Loucy (cell line): Measurements from ENCODE around the gene INHA.

Experiments
- EZH2phosphoT487 ChIP-seq: fragments of 200-600 bp; IDR thresholded peaks from 2 replicates; pipeline ENCODE4 v1.6.1; 2018; ENCODE audit warnings: antibody characterized with exemption, mild to moderate bottlenecking, moderate library complexity, borderline replicate concordance
- TF ChIP-seq, protein P1 (sequence below): fragments of 200-600 bp; sonication (generic); conservative IDR thresholded peaks from 2 replicates; pipeline ENCODE4 v1.5.1; 2014; ENCODE audit warnings: mild to moderate bottlenecking, antibody characterized with exemption, low read length

DNA sequence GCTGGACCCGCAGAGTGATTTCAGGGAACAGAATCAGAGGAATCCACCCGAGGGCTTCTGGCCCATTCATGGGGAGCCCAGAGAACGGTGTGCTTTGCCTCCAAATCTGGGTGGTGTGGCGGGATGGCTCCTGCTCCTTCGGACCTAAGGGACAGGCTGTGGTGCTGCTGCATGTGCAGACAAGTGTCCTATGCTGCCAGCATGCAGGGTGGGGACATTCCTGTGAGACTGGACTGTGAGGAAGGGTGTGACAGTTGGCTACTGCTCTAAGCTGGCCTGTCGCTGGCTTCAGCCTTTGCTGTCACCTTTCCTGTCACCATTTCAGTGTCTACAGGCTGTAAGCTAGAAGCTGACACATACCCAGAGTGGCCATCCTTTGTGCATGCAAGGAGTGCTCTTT, 52.5 kb downstream of the INHA start:
- TF ChIP-seq, protein P1, sequence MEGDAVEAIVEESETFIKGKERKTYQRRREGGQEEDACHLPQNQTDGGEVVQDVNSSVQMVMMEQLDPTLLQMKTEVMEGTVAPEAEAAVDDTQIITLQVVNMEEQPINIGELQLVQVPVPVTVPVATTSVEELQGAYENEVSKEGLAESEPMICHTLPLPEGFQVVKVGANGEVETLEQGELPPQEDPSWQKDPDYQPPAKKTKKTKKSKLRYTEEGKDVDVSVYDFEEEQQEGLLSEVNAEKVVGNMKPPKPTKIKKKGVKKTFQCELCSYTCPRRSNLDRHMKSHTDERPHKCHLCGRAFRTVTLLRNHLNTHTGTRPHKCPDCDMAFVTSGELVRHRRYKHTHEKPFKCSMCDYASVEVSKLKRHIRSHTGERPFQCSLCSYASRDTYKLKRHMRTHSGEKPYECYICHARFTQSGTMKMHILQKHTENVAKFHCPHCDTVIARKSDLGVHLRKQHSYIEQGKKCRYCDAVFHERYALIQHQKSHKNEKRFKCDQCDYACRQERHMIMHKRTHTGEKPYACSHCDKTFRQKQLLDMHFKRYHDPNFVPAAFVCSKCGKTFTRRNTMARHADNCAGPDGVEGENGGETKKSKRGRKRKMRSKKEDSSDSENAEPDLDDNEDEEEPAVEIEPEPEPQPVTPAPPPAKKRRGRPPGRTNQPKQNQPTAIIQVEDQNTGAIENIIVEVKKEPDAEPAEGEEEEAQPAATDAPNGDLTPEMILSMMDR, result no peak
- TF ChIP-seq EZH2phosphoT487, result no peak
